Stimulated activated memory B cell treated with anti-CD40 and anti-IgM and Interleukin-4, amounts not matched to agents 10 μg/mL and 1 μg/mL and 100 μg/mL, for 72 hours (primary cell): ENCODE results near the gene KCNAB1.
A peak's percentile ranks its signal among the peaks of the same experiment; 100 is the strongest.
"Not testable (repeated sequence)": the region's sequence is repeated elsewhere in the genome, so short reads cannot be mapped to it uniquely, and the experiment has no call there.

ENCODE experiments used
- ATAC-seq: fragments of 150-1000 bp; cut with Tn5 transposase; 2 replicates; pipeline ENCODE4 v1.10.0; 2021
- H3K27ac Mint-ChIP-seq: one replicate; pipeline ENCODE4 v1.8.0; 2022; ENCODE audit warnings: mild to moderate bottlenecking, mixed read lengths
- H3K27me3 Mint-ChIP-seq: one replicate; pipeline ENCODE4 v1.8.0; 2022; ENCODE audit warnings: mixed read lengths
- H3K36me3 Mint-ChIP-seq: one replicate; pipeline ENCODE4 v1.8.0; 2022; ENCODE audit warnings: mixed read lengths
- H3K4me1 Mint-ChIP-seq: one replicate; pipeline ENCODE4 v1.8.0; 2022; ENCODE audit warnings: mixed read lengths
- H3K4me3 Mint-ChIP-seq: one replicate; pipeline ENCODE4 v1.8.0; 2022; ENCODE audit warnings: mild to moderate bottlenecking, moderate library complexity, mixed read lengths
- H3K9me3 Mint-ChIP-seq: one replicate; pipeline ENCODE4 v1.8.0; 2022; ENCODE audit warnings: mixed read lengths

KCNAB1 gene

GRCh38 chr3:156554842-156555687, 434.7 kb downstream of the KCNAB1 start, which contains the start of gene SSR3:
SSR3 (minus strand) TSS chr3:156555117; CDS start chr3:156555089, 28 bp downstream.
- no peaks in the 10 kb centered on the region for H3K9me3 Mint-ChIP-seq
- peaks cover 43% of the 10 kb centered on the region for H3K4me1 Mint-ChIP-seq
- no peaks in the 10 kb centered on the region for H3K27me3 Mint-ChIP-seq
- peak within 1 kb of the TSS; percentile 89 for H3K27ac Mint-ChIP-seq
- H3K36me3 Mint-ChIP-seq, result peaks cover 24% of the 10 kb centered on the region
- H3K4me3 Mint-ChIP-seq, result peak within 1 kb of the TSS; percentile 97
- ATAC-seq, result peak; percentile 100

- ATAC-seq, result no peak
- peaks cover 14% of the 10 kb centered on the region for H3K4me1 Mint-ChIP-seq
- no peak overlapping the region for H3K27ac Mint-ChIP-seq
- no peaks in the 10 kb centered on the region for H3K36me3 Mint-ChIP-seq
- H3K4me3 Mint-ChIP-seq, result no peak overlapping the region
- no peaks in the 10 kb centered on the region for H3K27me3 Mint-ChIP-seq
- no peaks in the 10 kb centered on the region for H3K9me3 Mint-ChIP-seq
Measured at GRCh38 chr3:156558389-156558788, 438.0 kb downstream of the KCNAB1 start.

GRCh38 chr3:156559321-156559720, 438.9 kb downstream of the KCNAB1 start:
- ATAC-seq, result no peak
- Mint-ChIP-seq H3K27me3 (no peaks in the 10 kb centered on the region), H3K9me3 (no peaks in the 10 kb centered on the region), H3K27ac (no peak overlapping the region), H3K4me3 (no peak overlapping the region), H3K4me1 (peaks cover 9% of the 10 kb centered on the region), H3K36me3 (no peaks in the 10 kb centered on the region)

GRCh38 chr3:156561533-156561932, 441.2 kb downstream of the KCNAB1 start:
- Mint-ChIP-seq H3K4me3 (no peak overlapping the region), H3K27me3 (no peaks in the 10 kb centered on the region), H3K27ac (no peak overlapping the region), H3K4me1 (no peaks in the 10 kb centered on the region), H3K9me3 (no peaks in the 10 kb centered on the region), H3K36me3 (no peaks in the 10 kb centered on the region)
- no peak for ATAC-seq

- H3K9me3 Mint-ChIP-seq, result not testable (repeated sequence)
Measured at GRCh38 chr3:156562486-156562885, 442.1 kb downstream of the KCNAB1 start.

GRCh38 chr3:156563900-156564682, 443.7 kb downstream of the KCNAB1 start:
- Mint-ChIP-seq H3K4me3 (no peak overlapping the region), H3K9me3 (peaks cover 7% of the 10 kb centered on the region), H3K4me1 (peaks cover 6% of the 10 kb centered on the region), H3K27me3 (no peaks in the 10 kb centered on the region), H3K27ac (no peak overlapping the region), H3K36me3 (no peaks in the 10 kb centered on the region)
- no peak for ATAC-seq

More at GRCh38 chr3:156562486-156562885, 442.1 kb downstream of the KCNAB1 start:
- not testable (repeated sequence) for H3K27ac Mint-ChIP-seq, ATAC-seq, H3K27me3 Mint-ChIP-seq, H3K4me1 Mint-ChIP-seq, H3K36me3 Mint-ChIP-seq, H3K4me3 Mint-ChIP-seq

- not testable (repeated sequence) for H3K4me3 Mint-ChIP-seq, H3K9me3 Mint-ChIP-seq, ATAC-seq, H3K36me3 Mint-ChIP-seq, H3K27me3 Mint-ChIP-seq
- H3K4me1 Mint-ChIP-seq, result peaks cover 18% of the 10 kb centered on the region
- H3K27ac Mint-ChIP-seq, result peak overlapping the region; percentile 80
Measured at GRCh38 chr3:156569016-156569415, 448.6 kb downstream of the KCNAB1 start.

GRCh38 chr3:156569881-156570280, 449.5 kb downstream of the KCNAB1 start:
- Mint-ChIP-seq H3K27ac (peak overlapping the region; percentile 80), H3K4me1 (peaks cover 18% of the 10 kb centered on the region)
- not testable (repeated sequence) for H3K9me3 Mint-ChIP-seq

GRCh38 chr3:156575641-156576040, 455.3 kb downstream of the KCNAB1 start:
- Mint-ChIP-seq H3K4me1 (no peaks in the 10 kb centered on the region), H3K4me3 (no peak overlapping the region), H3K27ac (no peak overlapping the region), H3K27me3 (peaks cover 9% of the 10 kb centered on the region), H3K36me3 (no peaks in the 10 kb centered on the region), H3K9me3 (no peaks in the 10 kb centered on the region)
- ATAC-seq, result no peak

More at GRCh38 chr3:156569881-156570280, 449.5 kb downstream of the KCNAB1 start:
- not testable (repeated sequence) for H3K4me3 Mint-ChIP-seq, H3K36me3 Mint-ChIP-seq, H3K27me3 Mint-ChIP-seq, ATAC-seq

- no peaks in the 10 kb centered on the region for H3K9me3 Mint-ChIP-seq
- H3K4me1 Mint-ChIP-seq, result no peaks in the 10 kb centered on the region
- no peaks in the 10 kb centered on the region for H3K36me3 Mint-ChIP-seq
- H3K27ac Mint-ChIP-seq, result no peak overlapping the region
- peaks cover 9% of the 10 kb centered on the region for H3K27me3 Mint-ChIP-seq
- ATAC-seq, result no peak
- no peak overlapping the region for H3K4me3 Mint-ChIP-seq
Measured at GRCh38 chr3:156576051-156576450, 455.7 kb downstream of the KCNAB1 start.

GRCh38 chr3:156576651-156577348, 456.4 kb downstream of the KCNAB1 start:
- Mint-ChIP-seq H3K27me3 (peaks cover 9% of the 10 kb centered on the region), H3K27ac (no peak overlapping the region)
- no peak for ATAC-seq

GRCh38 chr3:156577736-156578135, 457.4 kb downstream of the KCNAB1 start:
- Mint-ChIP-seq H3K27me3 (peaks cover 9% of the 10 kb centered on the region), H3K27ac (no peak overlapping the region), H3K9me3 (no peaks in the 10 kb centered on the region), H3K36me3 (no peaks in the 10 kb centered on the region), H3K4me1 (no peaks in the 10 kb centered on the region), H3K4me3 (no peak overlapping the region)
- ATAC-seq, result no peak

More at GRCh38 chr3:156576651-156577348, 456.4 kb downstream of the KCNAB1 start:
- H3K36me3 Mint-ChIP-seq, result no peaks in the 10 kb centered on the region
- H3K9me3 Mint-ChIP-seq, result no peaks in the 10 kb centered on the region
- H3K4me3 Mint-ChIP-seq, result no peak overlapping the region
- no peaks in the 10 kb centered on the region for H3K4me1 Mint-ChIP-seq

GRCh38 chr3:156579427-156579851, 459.1 kb downstream of the KCNAB1 start:
- ATAC-seq, result no peak
- H3K27ac Mint-ChIP-seq, result no peak overlapping the region

GRCh38 chr3:156581033-156581432, 460.7 kb downstream of the KCNAB1 start:
- Mint-ChIP-seq H3K9me3 (no peaks in the 10 kb centered on the region), H3K27ac (no peak overlapping the region), H3K4me3 (no peak overlapping the region), H3K27me3 (peaks cover 6% of the 10 kb centered on the region), H3K36me3 (no peaks in the 10 kb centered on the region), H3K4me1 (no peaks in the 10 kb centered on the region)
- no peak for ATAC-seq

More at GRCh38 chr3:156579427-156579851, 459.1 kb downstream of the KCNAB1 start:
- H3K27me3 Mint-ChIP-seq, result peaks cover 9% of the 10 kb centered on the region
- H3K4me3 Mint-ChIP-seq, result no peak overlapping the region
- H3K9me3 Mint-ChIP-seq, result no peaks in the 10 kb centered on the region
- no peaks in the 10 kb centered on the region for H3K36me3 Mint-ChIP-seq
- no peaks in the 10 kb centered on the region for H3K4me1 Mint-ChIP-seq

GRCh38 chr3:156581954-156582353, 461.6 kb downstream of the KCNAB1 start:
- no peak for ATAC-seq
- H3K9me3 Mint-ChIP-seq, result no peaks in the 10 kb centered on the region
- H3K36me3 Mint-ChIP-seq, result no peaks in the 10 kb centered on the region
- no peaks in the 10 kb centered on the region for H3K27me3 Mint-ChIP-seq
- peaks cover 6% of the 10 kb centered on the region for H3K4me1 Mint-ChIP-seq
- no peak overlapping the region for H3K27ac Mint-ChIP-seq
- H3K4me3 Mint-ChIP-seq, result no peak overlapping the region
